K562 (cell line): ENCODE results near the gene PCARE. TPM values are rescaled to one million over a fixed set of nuclear protein-coding genes. Genes with fewer than 3 reads are reported as not detected.

Experiments
- ATAC-seq: fragments of 200-7000 bp; cut with Tn5 transposase; 3 replicates; pipeline ENCODE4 v1.9.1; 2020; ENCODE audit warnings: moderate library complexity
- BruUV-seq: library from RNA; stranded (reverse); fragments of 400-500 nt; replicated peaks from 2 replicates; lab custom pipeline; 2021; lab: Mats Ljungman, UMichigan
- CTCF ChIA-PET: fragments of 300-600 bp; formaldehyde crosslinking; extraction: SDS; loops from one replicate; lab custom pipeline; 2021; ENCODE audit warnings: low intra/inter-chr PET ratio; lab: Yijun Ruan, JAX
- POLR2A ChIA-PET: fragments of 300-600, 350-650 bp; sonication (Branson Sonifier 250); formaldehyde crosslinking; extraction: SDS; loops from one replicate; lab custom pipeline; 2021; ENCODE audit warnings: antibody characterized with exemption, inconsistent platforms; lab: Yijun Ruan, JAX
- DNase-seq, 4 experiments: peaks; one replicate each; pipeline versions ENCODE4 v3.0.0 to v3.0.0-alpha.2; 2011 to 2018; ENCODE audit warnings: low spot score in 3 of 4, mixed read lengths in 3 of 4; ENCODE audit errors: extremely low read depth in 1 of 4
- FAIRE-seq: peaks from 2 replicates; lab custom pipeline; 2011; peaks lifted over from hg19 to GRCh38; lab: Jason Lieb, UNC
- H2AFZ ChIP-seq: 2 replicates; pipeline ENCODE4 v1.6.0; 2011; ENCODE audit warnings: low read depth, low read length, control low read depth, inconsistent platforms
- H3K27ac ChIP-seq: fragments of 200-600 bp; 3 replicates; pipeline ENCODE4 v1.8.0; 2011; ENCODE audit warnings: low read depth, mild to moderate bottlenecking, control low read depth, inconsistent platforms, low read length, moderate library complexity, mixed read lengths; ENCODE audit errors: extremely low read depth
- H3K27me3 ChIP-seq, 2 experiments: fragments of 300-600 bp in 1 of 2; 2 replicates in 1 of 2; 3 replicates in 1 of 2; pipeline versions ENCODE4 v1.6.0 to v1.8.0; 2011; ENCODE audit warnings: inconsistent platforms in 2 of 2, low read length in 2 of 2, mild to moderate bottlenecking in 1 of 2, mixed read lengths in 1 of 2, moderate library complexity in 1 of 2; ENCODE audit not compliant: control insufficient read depth in 2 of 2, insufficient read depth in 2 of 2
- H3K36me3 ChIP-seq: fragments of 300-600 bp; 3 replicates; pipeline ENCODE4 v1.8.0; 2011; ENCODE audit warnings: mild to moderate bottlenecking, low read length, inconsistent platforms; ENCODE audit not compliant: control insufficient read depth, insufficient read depth
- H3K4me1 ChIP-seq, 2 experiments: fragments of 200-600 bp in 1 of 2; replicated peaks in 1 of 2; 2 replicates in 1 of 2; 3 replicates in 1 of 2; pipeline versions ENCODE4 v1.5.1 to v1.8.0; 2011; ENCODE audit warnings: inconsistent platforms in 2 of 2, low read length in 2 of 2, mild to moderate bottlenecking in 1 of 2, mixed read lengths in 1 of 2, moderate library complexity in 1 of 2; ENCODE audit not compliant: control insufficient read depth in 2 of 2, insufficient read depth in 2 of 2
- H3K4me2 ChIP-seq: 2 replicates; pipeline ENCODE4 v1.6.1; 2011; ENCODE audit warnings: low read length, control low read depth, inconsistent platforms, mixed read lengths; ENCODE audit not compliant: insufficient read depth
- H3K4me3 ChIP-seq: fragments of 200-600 bp; sonication (generic), shearing (Covaris generic); 2 replicates; pipeline ENCODE4 v1.5.1; 2016; ENCODE audit warnings: control low read depth, inconsistent platforms
- H3K79me2 ChIP-seq: fragments of 200-600 bp; 3 replicates; pipeline ENCODE4 v1.8.0; 2011; ENCODE audit warnings: low read length, inconsistent platforms; ENCODE audit not compliant: control insufficient read depth, insufficient read depth
- H3K9ac ChIP-seq, 2 experiments: 2 replicates each; pipeline versions ENCODE4 v1.6.0 to v1.6.1; 2011; ENCODE audit warnings: low read depth in 2 of 2, low read length in 2 of 2, control low read depth in 1 of 2, inconsistent platforms in 1 of 2, mild to moderate bottlenecking in 1 of 2, mixed read lengths in 1 of 2; ENCODE audit not compliant: insufficient read depth in 1 of 2
- H3K9me1 ChIP-seq: one replicate; pipeline ENCODE4 v1.6.0; 2011; ENCODE audit warnings: inconsistent platforms, mild to moderate bottlenecking, low read length, moderate library complexity; ENCODE audit not compliant: control insufficient read depth, insufficient read depth
- H3K9me3 ChIP-seq: replicated peaks from 2 replicates; pipeline ENCODE4 v1.5.1; 2011; ENCODE audit warnings: low read depth, low read length, inconsistent platforms; ENCODE audit not compliant: control insufficient read depth, insufficient read depth
- H4K20me1 ChIP-seq: replicated peaks from 2 replicates; pipeline ENCODE4 v1.6.1; 2011; ENCODE audit warnings: low read length, inconsistent platforms, mixed read lengths; ENCODE audit not compliant: control insufficient read depth, insufficient read depth
- TAF15 ChIP-seq: fragments of 200-400 bp; formaldehyde crosslinking; IDR thresholded peaks from 2 replicates; pipeline ENCODE4 v1.6.1; 2017; ENCODE audit warnings: mild to moderate bottlenecking, low read depth, low read length, moderate library complexity
- U2AF1 ChIP-seq: fragments of 200-400 bp; formaldehyde crosslinking; optimal IDR thresholded peaks from 2 replicates; pipeline ENCODE3; 2017; ENCODE audit warnings: mild to moderate bottlenecking, low read depth, low read length, moderate library complexity
- ZBED1 ChIP-seq: IDR thresholded peaks from 2 replicates; pipeline ENCODE4 v1.6.1; 2014
- ZSCAN32 ChIP-seq: fragments of 450-650 bp; formaldehyde crosslinking; IDR thresholded peaks from 2 replicates; pipeline ENCODE4 v1.4.0; 2020; ENCODE audit warnings: mild to moderate bottlenecking, moderate library complexity
- WGBS: fragments of 100-300 bp; shearing (Covaris generic); methylation state at CpG from one replicate; pipeline ENCODE4 v1.1.6; 2016; ENCODE audit warnings: low coverage, mixed read lengths; ENCODE audit not compliant: insufficient coverage; ENCODE audit errors: missing lambda C conversion rate; 5-methylcytosine and 5-hydroxymethylcytosine counted together
- in situ Hi-C: fragments of 300-500 bp; cut with MboI; formaldehyde crosslinking; loops from 4 replicates; pipeline ENCODE4 v1.15.0; 2018; ENCODE audit warnings: inconsistent platforms, mixed read lengths
- intact Hi-C: fragments of 100-400 bp; cut with micrococcal nuclease; formaldehyde crosslinking; loops from 2 replicates; pipeline ENCODE4 v1.14.2; 2022
- polyA plus RNA-seq, 8 experiments: library from polyadenylated mRNA; depleted of rRNA in 4 of 8; stranded (reverse) in 5 of 8; unstranded in 3 of 8; fragments of >200 nt; fragmentation: Nextera tagmentation in 2 of 8; fragmentation: Illumina TruSeq in 1 of 8; extraction: Ambion mirVana in 2 of 8; extraction: Trizol in 1 of 8; gene quantifications; 2 replicates each; pipeline versions ENCODE4 v1.2.1 to v1.2.3, GENCODE V29; 2011 to 2014; ENCODE audit warnings: inconsistent platforms in 1 of 8, missing spikeins in 1 of 8
- total RNA-seq, 7 experiments: library from RNA; depleted of rRNA in 6 of 7; stranded (reverse); fragments of >200 nt in 6 of 7; fragmentation: Illumina TruSeq in 2 of 7; extraction: Trizol in 2 of 7; gene quantifications; 2 replicates each; pipeline versions ENCODE4 v1.2.1 to v1.2.3, GENCODE V29; 2011 to 2021; ENCODE audit warnings: low replicate concordance in 1 of 7
- TF ChIP-seq, protein P1 (sequence below): fragments of 250-450 bp; sonication (Bioruptor Pico); IDR thresholded peaks from 2 replicates; pipeline ENCODE4 v1.4.0; 2020; ENCODE audit warnings: mild to moderate bottlenecking, moderate library complexity, borderline replicate concordance

Gene PCARE
- total and polyA plus RNA-seq, 9 of the 15 experiments (the other 6 are each of a cell fraction or from before 2014, with no cell fraction given) = not detected

DNA sequence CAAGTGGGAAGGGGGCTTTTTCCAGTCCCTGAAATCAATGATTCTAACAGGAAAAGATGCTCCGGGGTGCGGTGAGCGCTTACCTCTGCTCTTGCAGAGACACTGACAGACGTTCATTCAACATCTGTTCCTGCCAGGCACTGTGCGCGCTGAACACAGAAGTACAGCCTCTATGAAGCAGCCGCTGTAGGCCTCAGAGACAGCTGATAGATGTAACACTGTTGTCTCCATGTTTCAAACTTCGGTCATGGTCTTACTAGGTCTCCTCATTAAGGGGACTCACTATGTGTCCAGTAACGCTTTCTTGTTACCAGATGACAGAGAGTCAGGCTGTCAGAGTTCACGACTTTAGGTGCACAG lies 40.2 kb upstream of the PCARE start:
- Histone ChIP-seq H3K36me3 (no peaks in the 10 kb centered on the region), H3K27me3 (peaks cover 17 to 29% of the 10 kb centered on the region in 2 experiments), H3K4me3 (no peak overlapping the region), H3K4me1 (peaks cover 5 to 6% of the 10 kb centered on the region in 2 experiments; a peak in 3 of 5 replicates), H4K20me1 (no peaks in the 10 kb centered on the region), H3K4me2 (no peak overlapping the region), H3K9me1 (no peaks in the 10 kb centered on the region), H3K27ac (no peak overlapping the region), H2AFZ (no peak overlapping the region), H3K79me2 (no peaks in the 10 kb centered on the region), H3K9ac (no peak overlapping the region), H3K9me3 (no peaks in the 10 kb centered on the region)
- no TSS peak for BruUV-seq
- 26% methylated on average over 10 of the region's 10 CpGs for WGBS
- TF ChIP-seq U2AF1 (no peak), ZBED1 (no peak), ZSCAN32 (CRISPR knock-in tag) (no peak), TAF15 (no peak)
- TF ChIP-seq, protein P1, sequence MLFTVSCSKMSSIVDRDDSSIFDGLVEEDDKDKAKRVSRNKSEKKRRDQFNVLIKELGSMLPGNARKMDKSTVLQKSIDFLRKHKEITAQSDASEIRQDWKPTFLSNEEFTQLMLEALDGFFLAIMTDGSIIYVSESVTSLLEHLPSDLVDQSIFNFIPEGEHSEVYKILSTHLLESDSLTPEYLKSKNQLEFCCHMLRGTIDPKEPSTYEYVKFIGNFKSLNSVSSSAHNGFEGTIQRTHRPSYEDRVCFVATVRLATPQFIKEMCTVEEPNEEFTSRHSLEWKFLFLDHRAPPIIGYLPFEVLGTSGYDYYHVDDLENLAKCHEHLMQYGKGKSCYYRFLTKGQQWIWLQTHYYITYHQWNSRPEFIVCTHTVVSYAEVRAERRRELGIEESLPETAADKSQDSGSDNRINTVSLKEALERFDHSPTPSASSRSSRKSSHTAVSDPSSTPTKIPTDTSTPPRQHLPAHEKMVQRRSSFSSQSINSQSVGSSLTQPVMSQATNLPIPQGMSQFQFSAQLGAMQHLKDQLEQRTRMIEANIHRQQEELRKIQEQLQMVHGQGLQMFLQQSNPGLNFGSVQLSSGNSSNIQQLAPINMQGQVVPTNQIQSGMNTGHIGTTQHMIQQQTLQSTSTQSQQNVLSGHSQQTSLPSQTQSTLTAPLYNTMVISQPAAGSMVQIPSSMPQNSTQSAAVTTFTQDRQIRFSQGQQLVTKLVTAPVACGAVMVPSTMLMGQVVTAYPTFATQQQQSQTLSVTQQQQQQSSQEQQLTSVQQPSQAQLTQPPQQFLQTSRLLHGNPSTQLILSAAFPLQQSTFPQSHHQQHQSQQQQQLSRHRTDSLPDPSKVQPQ = no peak
- DNase-seq (no peak), FAIRE-seq (no peak), ATAC-seq (no peak)
- ChIA-PET CTCF (no interaction called here), POLR2A (no interaction called here)
- intact Hi-C loops (no loop called here), in situ Hi-C loops (no loop called here)
